ENCODE measurements around the gene GAL3ST2.
"Not testable (repeated sequence)": the region's sequence is repeated elsewhere in the genome, so short reads cannot be mapped to it uniquely, and the experiment has no call there.

The GAL3ST2 gene

DNA sequence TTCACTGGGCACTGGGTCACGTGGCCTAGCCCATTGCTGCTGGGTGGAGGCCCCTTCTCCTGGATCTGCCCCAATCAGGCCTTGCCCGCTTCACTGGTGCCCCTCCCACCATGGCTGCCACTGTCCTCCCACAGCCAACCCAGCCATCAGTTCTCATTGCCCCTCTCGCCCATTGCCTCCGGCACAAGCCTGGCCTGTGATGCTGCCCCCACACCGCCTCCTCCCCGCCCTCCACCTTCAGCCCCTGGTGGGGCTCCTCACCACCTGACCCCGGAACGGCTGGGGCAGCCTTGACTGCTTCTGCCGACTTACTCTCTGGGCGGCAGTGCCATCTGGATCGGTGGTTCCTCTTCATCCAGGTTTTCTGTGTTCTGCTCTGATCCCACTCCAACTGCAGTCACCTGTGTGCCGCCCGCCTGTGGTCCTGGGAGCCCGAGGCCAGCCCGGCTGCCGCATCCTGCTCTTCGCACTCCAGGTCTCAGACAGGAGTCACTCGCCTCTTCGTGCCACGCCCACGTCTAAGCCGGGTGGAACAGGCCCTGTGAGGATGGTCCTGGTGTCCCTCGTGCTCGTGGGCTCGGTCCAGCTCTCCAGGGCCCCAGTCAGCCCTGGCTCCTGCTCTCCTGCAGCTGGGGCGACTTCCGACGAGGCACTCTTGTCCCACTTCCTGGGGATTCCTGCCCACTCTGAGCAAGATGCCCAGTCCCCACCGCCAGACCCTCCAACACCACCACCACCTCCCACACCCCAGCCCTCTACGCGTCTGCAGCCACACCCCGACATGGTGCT is 28.0 kb upstream of the GAL3ST2 start:
- no peak for DNase-seq

DNA sequence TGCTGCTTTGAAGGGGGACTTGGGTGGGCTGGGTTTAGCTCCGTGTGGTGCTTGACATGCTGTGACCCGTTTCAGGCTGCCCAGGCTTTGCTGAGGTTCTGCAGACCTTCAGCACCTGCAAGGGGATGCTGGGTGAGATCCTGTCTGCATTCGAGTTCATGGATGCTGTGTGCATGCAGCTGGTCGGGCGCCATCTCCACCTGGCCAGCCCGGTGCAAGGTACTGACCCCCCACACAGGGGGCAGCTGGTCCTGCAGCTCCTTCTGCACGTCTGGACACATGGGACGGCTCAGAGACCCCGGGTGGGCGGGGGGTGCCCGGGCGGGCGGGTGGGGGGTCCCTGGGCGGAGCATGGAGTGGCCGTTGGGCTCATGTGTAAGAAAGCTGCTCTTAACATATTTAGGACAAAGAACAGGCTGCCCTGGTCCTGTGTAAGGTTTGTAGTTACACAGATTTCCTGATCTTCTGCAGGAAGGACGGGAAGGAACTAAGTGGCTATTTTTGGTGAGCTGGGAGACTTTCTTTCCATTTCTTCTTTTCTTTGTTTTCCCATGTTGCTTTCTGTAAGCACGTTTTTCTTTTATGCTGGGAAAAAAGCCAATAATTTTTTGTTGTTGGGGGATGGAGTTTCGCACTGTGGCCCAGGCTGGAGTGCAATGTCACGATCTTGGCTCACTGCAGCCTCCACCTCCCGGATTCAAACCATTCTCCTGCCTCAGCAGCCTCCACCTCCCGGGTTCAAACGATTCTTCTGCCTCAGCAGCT is 26.4 kb upstream of the GAL3ST2 start:
- DNase-seq: no peak

DNA sequence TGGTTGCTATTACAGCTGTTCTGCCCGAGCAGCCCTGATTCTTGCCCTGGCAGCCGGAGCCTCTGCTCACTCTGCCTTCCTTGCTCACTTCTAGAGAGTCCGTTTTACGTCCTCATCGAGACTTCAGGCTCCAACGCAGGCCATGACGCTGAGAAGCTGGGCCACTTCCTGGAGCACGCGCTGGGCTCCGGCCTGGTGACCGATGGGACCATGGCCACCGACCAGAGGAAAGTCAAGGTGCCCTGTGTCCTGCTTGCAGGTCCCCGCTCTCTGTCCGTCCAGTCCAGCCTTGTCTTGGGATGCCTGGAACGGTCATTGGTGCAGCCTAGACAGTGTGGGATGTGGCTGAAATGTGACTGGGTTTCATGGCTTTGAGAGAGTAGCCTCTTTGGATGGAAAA is 25.5 kb upstream of the GAL3ST2 start:
- DNase-seq: no peak

DNA sequence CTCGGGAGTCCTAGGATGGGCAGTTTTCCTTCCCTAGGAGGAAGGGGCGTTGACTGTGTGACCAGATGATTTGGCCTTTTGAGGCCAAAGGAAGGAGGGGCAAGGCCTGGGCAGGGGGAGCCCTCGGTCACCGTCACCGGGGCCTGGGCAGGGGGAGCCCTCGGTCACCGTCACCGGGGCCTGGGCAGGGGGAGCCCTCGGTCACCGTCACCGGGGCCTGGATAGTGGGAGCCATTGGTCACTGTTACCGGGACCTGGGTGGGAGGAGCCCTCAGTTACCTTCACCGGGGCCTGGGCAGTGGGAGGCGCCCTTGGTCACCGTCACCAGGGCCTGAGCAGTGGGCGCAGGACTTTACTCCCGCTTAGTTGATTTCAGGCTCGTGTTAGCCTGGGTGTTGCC is 24.8 kb upstream of the GAL3ST2 start:
- no peak for DNase-seq

DNA sequence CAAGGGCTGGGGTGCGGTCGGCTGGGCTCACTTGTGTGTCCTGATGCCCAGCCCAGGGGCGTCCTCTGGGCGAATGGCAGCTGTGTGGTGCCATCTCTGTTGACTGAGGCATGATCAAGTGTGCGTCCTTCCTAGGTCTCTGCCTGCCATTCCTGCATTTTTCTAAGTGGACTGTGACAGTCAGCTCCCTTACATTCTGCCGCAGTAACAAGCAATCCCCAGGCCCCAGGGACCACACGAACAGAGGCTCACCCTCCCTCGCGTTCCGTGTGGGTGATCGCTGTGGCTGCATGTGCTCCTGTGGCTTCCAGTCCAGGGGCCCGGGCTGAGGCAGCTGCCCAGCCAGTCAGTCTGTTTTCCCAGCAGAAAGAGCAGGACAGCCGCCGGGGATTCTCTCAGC is 24.4 kb upstream of the GAL3ST2 start:
- DNase-seq: no peak

DNA sequence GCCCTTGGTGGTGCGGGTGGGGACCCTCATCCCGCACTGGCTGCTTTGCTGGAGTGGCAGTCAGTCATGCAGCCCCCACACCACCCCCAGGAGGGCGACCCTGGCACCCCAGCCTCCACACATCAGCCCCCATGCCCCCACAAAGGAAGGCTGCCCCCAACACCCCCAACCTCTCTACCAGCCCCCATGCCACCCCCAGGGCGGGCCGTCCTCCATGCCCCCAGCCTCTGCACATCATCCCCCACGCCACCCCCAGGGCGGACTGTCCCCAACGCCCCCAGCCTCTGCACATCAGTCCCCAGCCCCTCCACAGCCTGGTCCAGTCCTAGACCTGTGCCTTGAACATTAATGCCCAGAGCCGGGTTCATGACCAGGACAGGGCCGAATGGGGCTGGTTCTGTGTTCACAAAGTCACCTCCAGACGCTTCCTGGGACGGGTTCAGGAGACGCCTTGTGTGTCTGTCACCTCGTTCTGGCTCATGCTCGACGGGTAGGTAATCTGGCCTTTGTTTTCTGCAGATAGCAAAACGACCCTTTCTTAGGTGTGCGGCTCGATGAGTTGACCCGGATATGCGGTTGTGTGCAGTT is 23.8 kb upstream of the GAL3ST2 start:
- DNase-seq: no peak

DNA sequence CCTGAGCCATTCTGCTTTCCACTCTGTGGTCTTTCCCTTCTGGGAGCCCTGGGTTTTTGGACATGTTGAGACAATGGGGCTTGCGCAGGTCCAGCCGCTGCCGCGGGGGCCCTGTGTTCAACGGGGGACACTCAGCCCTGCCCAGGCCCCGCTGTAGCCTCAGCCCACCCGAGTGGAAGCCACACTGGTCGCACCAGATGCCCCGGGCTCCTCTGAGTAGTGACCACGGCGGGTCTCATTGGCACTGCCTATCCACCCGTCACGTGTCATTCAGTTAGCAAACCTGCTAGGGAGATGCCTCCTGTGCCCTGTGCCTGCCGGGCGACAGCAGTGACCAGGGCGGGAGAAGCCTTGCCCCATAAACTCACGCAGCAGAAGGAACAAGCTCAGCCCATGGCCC is 23.1 kb upstream of the GAL3ST2 start:
- DNase-seq: no peak

DNA sequence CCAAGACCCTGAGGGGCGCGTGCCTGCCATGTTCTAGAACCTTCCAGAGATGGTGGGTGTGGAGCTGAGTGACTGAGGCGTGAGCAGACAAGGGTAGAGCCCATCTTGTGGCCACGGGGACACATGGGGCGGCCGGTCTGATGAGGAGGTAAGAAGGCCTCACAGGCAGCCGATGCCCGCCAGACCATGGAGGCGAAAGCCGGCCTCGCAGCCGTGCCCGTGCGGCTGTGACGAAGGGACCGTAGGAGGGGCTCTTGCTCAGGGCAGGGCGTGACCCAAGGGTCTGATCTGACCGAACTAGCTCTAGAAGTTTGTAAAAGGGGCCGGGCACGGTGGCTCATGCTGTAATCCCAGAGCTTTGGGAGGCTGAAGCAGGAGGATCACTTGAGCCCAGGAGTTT is 22.6 kb upstream of the GAL3ST2 start:
- no peak for DNase-seq

DNA sequence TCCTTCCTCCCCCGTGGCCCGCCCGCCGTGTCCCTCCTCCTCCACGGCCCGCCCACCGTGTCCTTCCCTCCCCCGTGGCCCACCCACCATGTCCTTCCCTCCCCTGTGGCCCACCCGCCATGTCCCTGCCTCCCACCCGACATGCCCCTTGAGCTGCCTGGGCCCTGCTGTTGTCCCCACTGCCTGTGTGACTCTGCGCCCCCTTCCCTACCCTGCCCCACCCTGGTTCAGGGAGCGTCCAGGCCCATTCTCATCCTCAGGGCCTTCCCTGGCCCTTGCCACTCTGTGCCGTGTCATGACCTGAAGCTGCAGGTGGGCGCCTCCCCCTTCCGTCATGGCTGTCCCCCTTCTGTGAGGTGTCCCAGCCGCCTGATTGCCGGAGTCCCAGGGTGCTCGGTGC is 21.5 kb upstream of the GAL3ST2 start:
- no peak for DNase-seq

DNA sequence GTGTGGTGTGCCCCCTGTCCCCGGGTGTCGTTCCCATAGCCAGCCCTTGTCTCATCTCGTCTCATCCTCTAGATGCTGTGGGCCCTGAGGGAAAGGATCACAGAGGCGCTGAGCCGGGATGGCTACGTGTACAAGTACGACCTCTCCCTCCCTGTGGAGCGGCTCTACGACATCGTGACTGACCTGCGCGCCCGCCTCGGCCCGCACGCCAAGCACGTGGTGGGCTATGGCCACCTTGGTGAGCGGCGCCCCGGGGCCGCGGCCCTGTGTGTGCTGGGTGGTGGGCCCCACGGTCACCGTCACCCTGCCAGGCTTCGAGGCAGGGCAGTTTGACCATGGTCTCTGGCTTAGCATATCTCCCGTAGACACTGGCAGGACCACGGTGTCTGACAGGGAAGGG is 20.8 kb upstream of the GAL3ST2 start:
- no peak for DNase-seq

DNA sequence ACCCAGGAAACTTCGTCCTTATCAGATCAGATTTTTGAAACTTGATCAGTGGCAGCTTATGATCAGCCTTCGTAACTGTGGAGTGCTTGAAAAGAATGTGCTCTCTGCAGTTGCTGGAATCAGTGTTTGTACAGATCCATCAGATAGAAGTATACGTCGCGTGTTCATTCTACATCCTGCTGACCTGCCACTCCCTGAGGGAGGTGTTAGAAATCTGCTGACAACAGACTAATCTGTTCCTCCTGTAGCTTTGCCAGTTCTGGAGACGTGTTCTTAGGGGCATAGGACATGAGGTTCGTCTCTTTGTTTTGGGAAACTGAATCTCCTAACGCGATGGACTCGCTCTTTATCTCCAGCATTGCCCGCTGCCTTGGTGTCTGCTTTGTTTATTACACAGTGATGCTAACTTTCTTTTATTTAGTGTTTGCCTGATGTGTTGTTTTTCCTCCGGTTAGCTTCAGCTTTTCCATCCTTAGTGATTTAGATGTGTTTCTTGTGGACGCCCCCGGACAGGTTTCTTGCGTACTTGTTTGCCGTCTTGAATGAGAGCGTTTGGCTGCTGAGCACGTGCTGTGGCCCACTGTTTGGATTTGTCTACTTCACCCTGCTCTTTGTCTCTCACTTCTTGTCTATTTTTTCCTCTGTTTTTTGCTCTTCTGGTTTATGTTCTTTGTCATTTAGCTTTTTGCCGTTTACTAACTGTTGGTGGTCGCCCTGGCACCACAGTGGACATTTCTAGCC is 17.4 kb upstream of the GAL3ST2 start:
- DNase-seq: no peak

DNA sequence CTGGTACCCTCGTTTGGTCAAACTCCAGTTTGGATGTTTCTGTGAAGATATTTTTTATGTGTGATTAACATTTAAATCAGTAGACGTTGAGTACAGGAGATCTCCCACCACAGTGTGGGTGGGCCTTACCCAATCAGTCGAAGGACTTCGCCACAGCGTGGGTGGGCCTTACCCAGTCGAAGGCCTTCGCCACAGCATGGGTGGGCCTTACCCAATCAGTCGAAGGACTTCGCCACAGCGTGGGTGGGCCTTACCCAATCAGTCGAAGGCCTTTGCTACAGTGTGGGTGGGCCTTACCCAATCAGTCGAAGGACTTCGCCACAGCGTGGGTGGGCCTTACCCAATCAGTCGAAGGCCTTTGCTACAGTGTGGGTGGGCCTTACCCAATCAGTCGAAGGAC is 16.7 kb upstream of the GAL3ST2 start:
- DNase-seq: not testable (repeated sequence)

DNA sequence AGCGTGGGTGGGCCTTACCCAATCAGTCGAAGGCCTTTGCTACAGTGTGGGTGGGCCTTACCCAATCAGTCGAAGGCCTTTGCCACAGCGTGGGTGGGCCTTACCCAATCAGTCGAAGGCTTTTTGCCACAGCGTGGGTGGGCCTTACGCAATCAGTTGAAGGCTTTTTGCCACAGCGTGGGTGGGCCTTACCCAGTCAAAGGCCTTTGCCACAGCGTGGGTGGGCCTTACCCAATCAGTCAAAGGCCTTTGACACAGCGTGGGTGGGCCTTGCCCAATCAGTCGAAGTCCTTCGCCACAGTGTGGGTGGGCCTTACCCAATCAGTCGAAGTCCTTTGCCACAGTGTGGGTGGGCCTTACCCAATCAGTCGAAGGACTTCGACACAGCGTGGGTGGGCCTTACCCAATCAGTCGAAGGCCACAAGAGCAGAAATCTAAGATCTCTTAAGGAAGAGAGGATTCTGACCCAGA is 16.3 kb upstream of the GAL3ST2 start:
- no peak for DNase-seq

DNA sequence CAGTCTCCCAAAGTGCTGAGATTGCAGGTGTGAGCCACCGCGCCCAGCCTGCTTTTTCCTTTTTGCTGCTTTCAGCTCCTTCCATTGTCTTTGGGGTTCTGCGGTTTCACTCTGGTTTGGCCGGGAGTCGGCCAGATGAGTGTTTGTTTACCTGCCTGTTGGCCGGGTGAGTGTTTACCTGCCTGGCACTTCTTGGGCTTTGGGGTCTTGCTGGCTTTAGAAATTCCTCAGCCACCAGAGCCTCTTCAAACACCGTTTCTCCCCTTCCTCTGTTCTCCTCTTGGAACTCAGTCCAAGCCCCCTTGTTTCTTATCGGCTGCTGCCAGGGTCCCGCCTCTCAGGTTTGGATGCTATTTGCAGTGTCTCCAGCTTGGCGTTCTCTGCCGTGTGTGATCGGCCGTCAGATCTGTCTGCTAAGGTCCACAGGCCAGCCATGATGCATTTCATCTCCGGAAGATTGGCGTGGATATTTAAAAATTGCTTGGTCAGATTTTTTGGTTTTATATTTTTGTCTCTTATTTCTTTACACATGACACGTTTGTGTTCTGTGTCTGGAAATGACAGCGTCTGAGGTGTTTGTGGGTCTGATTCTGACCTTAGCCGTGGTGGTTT is 14.2 kb upstream of the GAL3ST2 start:
- no peak for DNase-seq

DNA sequence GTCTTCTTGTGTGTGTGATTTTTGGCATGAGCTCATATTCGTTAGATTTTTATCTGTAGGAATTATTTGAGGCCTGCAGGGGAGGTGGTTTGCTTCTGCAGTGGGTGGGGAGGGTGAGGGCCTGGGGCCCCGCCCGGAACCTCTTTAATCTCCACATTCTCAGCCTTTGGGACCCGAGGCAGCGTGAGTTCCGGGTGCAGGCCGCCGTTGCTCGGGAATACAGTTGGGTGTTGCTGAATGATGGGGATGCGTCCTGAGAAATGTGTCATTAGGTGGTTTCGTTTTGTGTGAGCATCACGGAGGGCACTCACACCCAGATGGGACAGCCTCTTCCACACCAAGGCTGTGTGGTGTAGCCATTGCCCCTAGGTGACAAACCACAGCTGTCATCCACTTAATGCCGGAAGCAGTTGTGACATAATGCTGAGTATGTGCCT is 13.7 kb upstream of the GAL3ST2 start:
- DNase-seq: no peak

DNA sequence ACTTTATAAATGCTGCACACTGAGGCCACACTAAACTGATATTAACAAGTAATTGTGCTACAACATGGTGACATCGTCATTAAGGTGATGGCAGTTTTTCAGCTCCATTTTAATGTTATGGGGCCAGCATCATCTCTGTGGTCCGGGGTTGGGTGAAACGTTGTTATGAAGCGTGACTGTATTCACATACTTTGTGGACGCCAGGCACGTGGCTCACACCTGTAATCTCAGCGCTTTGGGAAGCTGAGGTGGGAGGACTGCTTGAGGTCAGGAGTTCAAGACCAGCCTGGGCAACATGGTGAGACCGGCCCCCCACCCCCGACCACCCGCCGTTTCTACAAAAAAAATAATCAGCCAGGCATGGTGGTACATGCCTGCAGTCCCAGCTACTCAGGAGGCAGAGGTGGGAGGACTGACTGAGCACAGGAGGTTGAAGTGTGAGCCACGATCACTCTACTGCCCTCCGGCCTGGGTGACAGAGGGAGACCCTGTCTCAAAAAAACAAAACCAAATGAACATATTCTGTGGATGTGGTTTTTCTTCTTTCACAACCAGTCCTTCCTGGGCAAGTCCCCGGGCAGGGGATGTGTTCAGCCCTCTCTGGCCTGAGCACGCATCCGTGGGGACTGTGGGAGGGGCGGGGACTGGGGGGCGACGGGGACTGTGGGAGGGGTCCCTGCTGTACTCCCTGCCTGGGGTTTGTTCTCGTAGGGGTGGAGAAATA is 12.9 kb upstream of the GAL3ST2 start:
- no peak for DNase-seq

DNA sequence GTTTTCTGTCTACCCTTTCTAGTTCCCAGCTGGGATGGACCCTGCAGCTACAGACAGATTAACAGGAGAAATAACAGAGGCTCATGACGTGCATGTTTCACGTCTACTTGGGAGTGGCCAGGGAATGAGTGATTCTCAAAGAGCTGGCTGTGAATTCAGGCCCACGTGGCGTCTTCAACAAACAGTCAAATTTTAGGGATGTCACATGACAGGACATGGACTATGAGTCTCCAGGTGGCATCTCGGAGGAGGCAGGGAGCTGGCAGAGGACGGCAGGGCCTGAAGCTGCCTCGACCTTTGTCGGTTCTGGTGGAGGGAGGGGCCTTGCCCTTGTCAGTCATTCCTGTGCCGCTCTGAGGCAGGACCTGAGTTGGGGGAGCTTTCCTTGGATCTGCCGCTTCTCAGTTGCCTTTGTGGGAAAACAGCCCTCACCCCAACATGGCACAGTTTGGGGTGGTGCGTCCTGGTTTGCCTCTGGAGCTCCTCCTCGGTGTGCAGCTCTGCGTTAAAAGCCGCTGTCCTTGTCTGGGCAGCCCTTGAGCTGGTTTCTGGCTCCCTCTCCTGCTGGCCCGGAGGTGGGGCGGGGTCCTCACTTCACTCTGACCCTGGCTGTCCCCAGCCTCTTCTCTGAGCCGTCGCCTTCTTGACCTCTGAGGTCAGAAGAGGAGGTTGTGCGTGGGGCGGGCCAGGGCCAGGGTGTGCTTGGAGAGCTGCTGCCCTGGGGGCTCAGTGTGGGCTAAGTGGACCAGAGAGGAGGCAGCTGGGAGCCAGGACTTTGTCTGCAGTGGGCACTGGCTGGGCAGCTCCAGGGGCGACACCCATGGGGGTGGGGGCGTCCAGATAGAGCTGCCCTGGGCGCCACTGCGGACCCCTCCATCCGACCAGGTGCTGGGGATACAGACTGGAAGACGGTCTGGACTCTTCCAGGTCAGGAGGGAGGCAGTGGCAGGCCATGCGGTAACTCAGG is 12.1 kb upstream of the GAL3ST2 start:
- no peak for DNase-seq

DNA sequence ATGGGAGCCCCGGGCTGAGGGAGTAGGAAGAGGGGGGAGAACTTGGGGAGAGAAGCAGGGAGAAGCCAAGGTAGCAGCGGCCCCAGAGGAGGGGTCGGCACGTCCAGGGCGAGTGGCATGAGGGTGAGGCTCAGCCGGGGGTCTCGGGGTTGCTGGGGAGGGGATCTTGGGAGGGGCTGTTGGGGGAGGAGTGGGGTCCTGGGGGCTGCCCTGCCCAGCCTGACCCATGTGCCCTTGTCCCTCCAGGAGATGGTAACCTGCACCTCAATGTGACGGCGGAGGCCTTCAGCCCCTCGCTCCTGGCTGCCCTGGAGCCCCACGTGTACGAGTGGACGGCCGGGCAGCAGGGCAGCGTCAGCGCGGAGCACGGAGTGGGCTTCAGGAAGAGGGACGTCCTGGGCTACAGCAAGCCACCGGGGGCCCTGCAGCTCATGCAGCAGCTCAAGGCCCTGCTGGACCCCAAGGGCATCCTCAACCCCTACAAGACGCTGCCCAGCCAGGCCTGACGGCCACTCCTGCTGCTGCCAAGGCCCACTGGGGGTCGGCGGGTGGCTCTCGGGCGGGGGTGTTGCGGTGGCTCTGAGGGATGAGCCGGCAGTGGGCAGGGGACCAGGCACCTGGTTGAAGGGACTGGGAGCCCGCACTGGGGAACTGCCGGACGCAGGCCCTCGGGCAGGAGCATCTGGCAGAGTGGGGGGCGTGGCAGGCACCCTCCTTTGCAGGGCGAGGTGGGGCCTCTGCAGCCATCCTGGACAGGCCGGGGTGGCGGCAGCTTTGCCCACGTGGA is 9.0 kb upstream of the GAL3ST2 start:
- no peak for DNase-seq

DNA sequence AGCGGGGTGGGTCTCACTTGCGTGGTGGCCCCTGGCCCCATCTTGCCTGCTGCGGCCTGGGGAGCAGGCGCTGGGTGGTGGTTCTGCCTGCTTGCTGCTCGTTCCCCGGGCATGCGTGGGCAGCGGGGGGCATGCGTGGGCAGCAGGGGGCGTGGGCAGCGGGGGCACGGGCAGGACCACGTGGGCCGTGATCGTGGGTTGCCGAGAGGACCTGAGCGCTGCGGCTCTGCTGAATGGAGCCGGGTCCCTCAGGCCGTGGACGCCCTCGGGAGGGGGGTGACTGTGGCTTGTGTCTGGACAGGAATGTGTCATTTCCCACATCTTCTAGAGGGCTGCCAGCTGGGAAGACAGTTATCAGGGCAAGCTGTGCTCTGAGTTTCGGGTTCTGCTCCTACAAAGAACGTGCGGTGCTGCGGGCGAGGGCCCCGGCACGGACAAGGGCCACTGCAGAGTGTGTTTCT is 8.3 kb upstream of the GAL3ST2 start:
- no peak for DNase-seq

DNA sequence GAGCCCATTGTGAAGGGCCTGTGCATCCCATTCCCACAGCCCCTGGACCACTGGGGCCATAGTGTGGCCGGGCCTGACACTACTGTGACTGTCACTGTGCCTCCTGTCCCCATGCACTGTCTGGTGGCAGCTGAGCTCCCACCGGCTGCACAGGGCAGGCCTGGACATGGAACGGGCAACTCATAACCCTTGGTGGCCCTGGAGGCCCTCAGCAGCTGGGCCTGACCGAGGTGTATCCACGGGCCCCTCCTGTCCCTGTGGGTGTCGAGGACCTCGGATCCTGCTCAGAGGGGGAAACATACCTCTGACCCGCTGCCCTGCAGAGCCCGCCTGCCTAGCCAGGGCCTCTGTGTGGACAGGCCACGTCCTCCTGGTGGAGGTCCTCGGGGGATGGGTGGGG is 7.8 kb upstream of the GAL3ST2 start:
- DNase-seq: no peak
